ENCODE data around the gene SHISA8.

Gene SHISA8

DNA sequence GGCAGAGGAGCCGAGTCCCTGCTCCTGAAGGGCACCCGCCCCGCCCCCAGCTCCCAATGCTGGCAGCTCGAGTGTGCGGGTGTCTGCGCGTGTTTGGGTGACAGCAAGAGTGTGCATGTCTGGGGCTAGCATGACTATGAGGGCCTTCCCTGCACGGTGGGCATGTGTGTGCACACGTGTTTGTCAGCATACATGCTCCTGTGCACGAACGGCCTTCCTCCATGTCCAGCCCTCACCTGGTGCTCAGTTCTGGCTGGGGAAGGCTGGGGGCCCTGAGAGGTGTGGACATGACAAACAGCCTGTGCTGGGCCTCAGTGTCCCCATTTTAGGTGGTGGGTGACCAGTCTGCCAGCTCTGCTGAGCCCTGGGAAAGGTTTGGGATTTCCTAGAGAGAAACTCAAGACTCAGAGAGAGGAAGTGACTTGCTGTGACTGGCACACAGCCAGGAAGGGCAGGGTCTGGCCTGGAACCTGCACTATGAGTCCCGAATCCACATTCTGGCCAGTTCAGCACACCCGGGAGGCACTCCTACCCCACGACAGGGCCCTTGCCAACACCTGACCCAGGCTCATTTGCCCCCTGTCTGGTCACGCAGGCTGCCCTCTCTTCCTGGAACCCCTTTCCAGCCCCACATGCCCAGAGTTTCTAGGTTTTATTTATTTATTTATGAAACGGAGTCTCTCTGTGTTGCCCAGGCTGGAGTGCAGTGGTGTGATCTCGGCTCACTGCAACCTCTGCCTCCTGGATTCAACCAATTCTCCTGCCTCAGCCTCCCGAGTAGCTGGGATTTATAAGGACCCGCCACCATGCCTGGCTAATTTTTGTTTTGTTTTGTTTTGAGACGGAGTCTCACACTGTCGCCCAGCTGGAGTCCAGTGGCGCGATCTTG is 3.3 kb upstream of the SHISA8 start:
- no peak for DNase-seq (ENCODE audit: low read depth)
- no peak overlapping the region for H3K4me3 ChIP-seq (ENCODE audit: low read depth, low read length)
- TF ChIP-seq, protein P1, sequence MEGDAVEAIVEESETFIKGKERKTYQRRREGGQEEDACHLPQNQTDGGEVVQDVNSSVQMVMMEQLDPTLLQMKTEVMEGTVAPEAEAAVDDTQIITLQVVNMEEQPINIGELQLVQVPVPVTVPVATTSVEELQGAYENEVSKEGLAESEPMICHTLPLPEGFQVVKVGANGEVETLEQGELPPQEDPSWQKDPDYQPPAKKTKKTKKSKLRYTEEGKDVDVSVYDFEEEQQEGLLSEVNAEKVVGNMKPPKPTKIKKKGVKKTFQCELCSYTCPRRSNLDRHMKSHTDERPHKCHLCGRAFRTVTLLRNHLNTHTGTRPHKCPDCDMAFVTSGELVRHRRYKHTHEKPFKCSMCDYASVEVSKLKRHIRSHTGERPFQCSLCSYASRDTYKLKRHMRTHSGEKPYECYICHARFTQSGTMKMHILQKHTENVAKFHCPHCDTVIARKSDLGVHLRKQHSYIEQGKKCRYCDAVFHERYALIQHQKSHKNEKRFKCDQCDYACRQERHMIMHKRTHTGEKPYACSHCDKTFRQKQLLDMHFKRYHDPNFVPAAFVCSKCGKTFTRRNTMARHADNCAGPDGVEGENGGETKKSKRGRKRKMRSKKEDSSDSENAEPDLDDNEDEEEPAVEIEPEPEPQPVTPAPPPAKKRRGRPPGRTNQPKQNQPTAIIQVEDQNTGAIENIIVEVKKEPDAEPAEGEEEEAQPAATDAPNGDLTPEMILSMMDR (IDR thresholded peaks at IDR 0.05; ENCODE audit: control insufficient read depth, extremely low read depth, insufficient read depth) = no peak

DNA sequence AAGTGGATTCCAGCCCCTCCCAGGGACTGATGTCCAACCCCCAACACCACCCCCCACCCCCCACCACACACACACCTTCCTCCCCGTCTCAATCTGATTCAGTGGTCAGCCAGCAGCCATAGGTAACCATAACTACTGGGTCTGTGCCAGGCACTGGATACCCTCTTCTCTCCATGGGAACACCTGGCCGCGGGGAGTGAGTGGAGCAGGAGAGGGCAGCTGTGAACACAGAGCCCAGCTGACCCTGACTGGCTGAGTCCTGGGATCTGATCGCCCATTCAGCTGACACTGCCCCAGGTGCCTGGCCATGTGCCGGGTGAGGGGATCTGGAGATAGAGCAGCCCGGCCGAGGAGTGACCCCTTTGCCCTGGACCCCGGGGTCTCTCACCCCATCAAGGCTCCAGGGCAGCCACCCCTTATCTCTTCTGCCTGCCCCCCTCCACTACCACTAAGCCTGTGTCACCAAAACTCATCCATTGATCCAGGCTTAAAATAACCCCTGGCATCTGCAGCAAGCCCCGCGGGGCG is 2.6 kb upstream of the SHISA8 start:
- DNase-seq (ENCODE audit: low read depth) = no peak
- TF ChIP-seq, protein P1 (IDR thresholded peaks at IDR 0.05; ENCODE audit: control insufficient read depth, extremely low read depth, insufficient read depth) = no peak
- H3K4me3 ChIP-seq (ENCODE audit: low read depth, low read length) = no peak overlapping the region

DNA sequence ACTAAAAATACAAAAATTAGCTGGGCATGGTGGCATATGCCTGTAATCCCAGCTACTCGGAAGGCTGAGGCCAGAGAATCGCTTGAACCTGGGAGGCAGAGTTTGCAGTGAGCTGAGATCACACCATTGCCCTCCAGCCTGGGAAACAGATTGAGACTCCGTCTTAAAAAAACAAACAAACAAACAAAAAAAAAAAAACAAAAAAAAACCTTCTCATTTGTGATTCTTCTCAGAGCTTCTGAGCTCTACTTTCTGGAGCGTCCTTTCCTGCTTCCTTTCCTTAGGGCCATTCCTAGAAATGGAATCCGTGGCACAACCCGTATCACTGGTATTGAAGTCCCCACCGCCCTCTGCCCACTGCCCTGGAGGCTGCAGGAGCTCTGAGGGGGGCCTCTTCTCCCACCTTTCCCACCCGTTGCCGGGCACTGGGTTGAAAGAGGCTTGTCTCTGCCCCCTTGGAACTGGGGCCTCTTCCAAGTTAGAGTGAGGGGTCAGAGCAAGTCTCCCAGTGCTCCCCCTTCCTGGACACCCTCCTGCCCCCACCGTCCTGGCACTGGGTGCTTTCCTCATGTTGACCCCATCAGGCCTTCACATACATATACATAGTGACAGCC is 2.0 kb upstream of the SHISA8 start:
- H3K4me3 ChIP-seq (ENCODE audit: low read depth, low read length) = no peak overlapping the region
- DNase-seq (ENCODE audit: low read depth) = no peak
- TF ChIP-seq, protein P1 (IDR thresholded peaks at IDR 0.05; ENCODE audit: control insufficient read depth, extremely low read depth, insufficient read depth) = no peak

DNA sequence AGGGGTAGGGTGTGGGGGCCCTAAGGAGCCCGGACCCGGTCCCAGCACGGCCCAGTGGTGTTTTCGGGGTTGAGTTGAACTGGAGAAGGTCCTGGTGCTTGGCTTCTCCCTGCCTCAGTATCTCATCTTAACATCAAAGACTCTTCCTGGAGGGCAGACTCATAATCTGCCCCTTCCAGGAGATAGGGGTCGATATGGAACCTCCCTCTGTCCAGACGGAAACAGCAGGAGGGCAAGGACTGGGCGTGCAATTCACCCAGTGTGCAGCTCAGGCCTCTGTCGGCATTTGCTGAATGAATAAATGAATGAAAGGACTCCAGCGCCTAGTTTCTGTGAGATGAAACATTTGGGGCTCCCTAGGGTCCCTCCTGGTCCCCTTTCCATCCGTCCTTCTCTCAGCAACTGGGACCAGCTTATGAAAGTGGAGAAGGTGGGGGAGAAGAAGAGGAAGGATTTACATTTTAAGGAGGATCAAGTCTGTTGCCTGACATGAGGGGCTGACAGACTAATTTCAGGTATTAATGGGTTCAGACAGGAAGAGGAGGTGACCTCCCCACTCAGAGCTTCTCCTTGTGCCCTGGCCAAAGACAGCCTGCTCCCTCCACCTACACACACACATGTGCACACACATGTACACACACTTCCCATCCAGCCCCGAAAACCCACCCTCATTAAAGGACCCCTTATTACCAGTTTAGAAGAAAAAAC is 1.1 kb upstream of the SHISA8 start:
- no peak overlapping the region for H3K4me3 ChIP-seq (ENCODE audit: low read depth, low read length)
- TF ChIP-seq, protein P1 (IDR thresholded peaks at IDR 0.05; ENCODE audit: control insufficient read depth, extremely low read depth, insufficient read depth) = no peak
- DNase-seq (ENCODE audit: low read depth) = no peak

DNA sequence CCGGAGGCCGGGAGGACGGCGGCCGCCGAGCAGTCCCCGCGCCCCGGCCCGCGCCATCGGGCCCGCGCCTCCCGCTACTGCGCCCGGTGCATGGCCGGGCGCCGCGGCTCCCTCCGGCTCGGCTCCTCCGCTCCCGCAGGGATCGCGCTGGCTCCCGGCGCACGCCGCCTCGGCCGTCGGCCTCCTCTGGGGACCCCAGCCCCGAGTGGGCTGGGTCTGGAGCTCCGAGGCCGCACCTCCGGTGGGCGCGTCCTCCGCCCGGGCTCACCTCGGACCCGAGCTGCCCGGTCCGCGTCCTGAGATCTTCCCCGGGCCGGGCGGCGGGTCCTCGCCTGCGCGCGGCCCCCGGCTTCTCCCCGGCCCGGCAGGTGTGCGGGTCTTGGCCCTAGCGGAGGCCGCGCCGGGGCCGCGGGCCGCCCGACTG is 251 bp downstream of the SHISA8 start:
- no peak overlapping the region for H3K4me3 ChIP-seq (ENCODE audit: low read depth, low read length)
- TF ChIP-seq, protein P1 (IDR thresholded peaks at IDR 0.05; ENCODE audit: control insufficient read depth, extremely low read depth, insufficient read depth) = no peak
- DNase-seq (ENCODE audit: low read depth) = no peak

DNA sequence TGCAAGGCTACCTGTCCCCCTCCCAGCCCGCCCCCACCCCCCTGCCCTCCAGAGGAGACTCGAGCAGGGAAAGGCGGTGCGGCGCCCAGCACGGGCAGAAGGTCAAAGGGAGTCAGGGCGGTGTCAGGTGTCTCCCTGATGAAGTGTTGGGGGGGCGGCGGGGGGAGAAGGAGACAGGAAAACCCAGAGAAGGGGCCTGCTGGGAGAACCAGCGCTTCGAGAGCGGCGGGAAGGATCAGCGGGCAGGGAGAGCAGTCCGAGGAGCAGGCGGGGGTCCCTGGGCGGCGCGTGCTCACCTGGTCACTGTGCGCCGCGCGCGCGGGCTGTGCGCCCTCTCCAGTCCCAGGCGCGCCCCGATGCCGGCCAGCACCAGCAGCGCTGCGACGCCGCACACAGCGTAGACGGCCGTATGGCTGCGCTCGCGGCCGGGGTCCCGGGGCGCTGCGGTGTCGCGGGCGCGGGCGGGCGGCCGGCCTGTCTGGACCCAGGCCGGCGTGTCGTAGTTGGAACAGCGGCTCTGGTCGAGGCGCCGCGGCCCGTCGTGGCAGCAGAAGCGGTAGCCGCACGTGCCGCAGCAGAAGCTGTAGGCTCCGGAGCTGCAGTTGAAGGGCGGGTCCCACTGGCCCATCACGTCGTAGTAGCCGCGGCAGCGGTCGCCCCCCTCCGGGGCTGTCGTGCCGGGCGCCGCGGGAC is 886 bp downstream of the SHISA8 start:
- H3K4me3 ChIP-seq (ENCODE audit: low read depth, low read length) = no peak overlapping the region
- TF ChIP-seq, protein P1 (IDR thresholded peaks at IDR 0.05; ENCODE audit: control insufficient read depth, extremely low read depth, insufficient read depth) = no peak
- no peak for DNase-seq (ENCODE audit: low read depth)

Measured in LNCaP clone FGC (cell line).